Measurements from ENCODE around the gene MS4A4E. TPM values are rescaled to one million over a fixed set of nuclear protein-coding genes. Genes with fewer than 3 reads are reported as not detected.
"Not testable (repeated sequence)": the region's sequence is repeated elsewhere in the genome, so short reads cannot be mapped to it uniquely, and the experiment has no call there.

Gene MS4A4E
- total RNA-seq: not detected

DNA sequence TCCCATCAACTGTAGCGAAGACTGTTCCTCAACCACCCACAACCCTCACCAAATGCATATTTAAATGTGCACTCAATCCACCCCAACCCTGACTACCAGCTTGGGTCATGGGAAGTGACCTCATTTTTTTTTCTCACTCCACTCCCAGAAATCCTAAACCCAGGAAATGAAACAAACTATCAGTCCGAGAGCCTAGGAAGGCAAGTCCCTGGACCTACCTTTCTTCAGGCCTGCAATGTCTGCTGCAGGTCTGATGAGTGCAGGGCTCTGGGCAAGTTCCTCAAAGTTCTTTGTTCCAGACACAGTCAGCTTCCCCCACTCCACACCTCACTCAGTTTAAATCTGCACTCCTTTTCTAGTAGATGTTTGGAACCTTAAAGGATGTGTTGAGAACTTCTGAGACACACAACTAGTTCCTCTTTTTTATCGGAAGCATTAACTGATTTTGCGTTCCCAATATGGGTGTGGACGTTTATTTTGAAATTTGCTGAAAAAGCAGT is at the start of gene MS4A4E:
Gene MS4A4E (minus strand): TSS at position 398 of the 500 bp plus-strand sequence. CDS start 13,082 bp downstream, outside the sequence.
- Mint-ChIP-seq H3K27ac (no peak within 1 kb of the TSS), H3K4me3 (no peak within 1 kb of the TSS), H3K4me1 (ENCODE audit: low read depth) (no peaks in the 10 kb centered on the region), H3K27me3 (ENCODE audit: low read depth) (peaks cover 16% of the 10 kb centered on the region), H3K36me3 (ENCODE audit: low read depth) (no peaks in the 10 kb centered on the region), H3K9me3 (no peaks in the 10 kb centered on the region)
- CTCF ChIA-PET: no interaction called here
- intact Hi-C loops (cut with micrococcal nuclease): no loop called here
- no peak for DNase-seq

DNA sequence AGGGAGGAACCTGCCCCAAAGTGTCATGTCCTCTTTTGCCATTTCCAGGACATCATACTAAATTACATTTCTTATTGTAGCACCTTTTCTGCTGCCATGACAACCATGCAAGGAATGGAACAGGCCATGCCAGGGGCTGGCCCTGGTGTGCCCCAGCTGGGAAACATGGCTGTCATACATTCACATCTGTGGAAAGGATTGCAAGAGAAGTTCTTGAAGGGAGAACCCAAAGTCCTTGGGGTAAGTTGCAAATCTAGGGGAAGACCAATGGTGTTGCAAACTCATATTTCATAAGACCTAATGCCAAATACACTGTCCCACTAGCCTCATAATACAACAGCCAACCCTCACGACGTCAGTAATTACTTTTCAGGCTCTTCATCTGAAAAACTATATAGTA is 49.2 kb upstream of the MS4A4E start:
- H3K9me3 Mint-ChIP-seq: peaks cover 2% of the 10 kb centered on the region
- intact Hi-C loops (cut with micrococcal nuclease): no loop called here
- H3K27ac Mint-ChIP-seq: no peak overlapping the region
- CTCF ChIA-PET: no interaction called here
- no peaks in the 10 kb centered on the region for H3K4me1 Mint-ChIP-seq (ENCODE audit: low read depth)
- no peaks in the 10 kb centered on the region for H3K36me3 Mint-ChIP-seq (ENCODE audit: low read depth)
- no peak overlapping the region for H3K4me3 Mint-ChIP-seq
- H3K27me3 Mint-ChIP-seq (ENCODE audit: low read depth): peaks cover 17% of the 10 kb centered on the region
- no peak for DNase-seq

DNA sequence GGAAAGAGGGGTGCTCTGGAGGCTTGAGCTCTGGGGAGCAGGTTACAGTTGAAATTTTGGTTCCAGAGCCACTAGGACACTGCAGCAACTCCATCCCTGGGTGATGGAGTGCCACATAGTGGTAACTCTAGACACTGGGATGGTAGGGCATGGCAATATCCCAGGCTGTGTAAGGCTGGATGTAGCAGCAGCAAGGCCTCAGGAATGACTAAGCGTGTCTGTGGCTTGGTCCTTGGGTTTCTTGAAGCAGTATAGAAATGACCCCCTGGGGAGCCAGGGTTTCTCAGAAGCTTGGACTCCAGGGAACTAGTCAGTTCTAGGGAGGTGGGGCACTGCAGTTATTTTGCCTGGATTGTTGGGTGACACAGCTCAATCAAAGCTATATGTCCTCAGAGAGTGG is 45.6 kb upstream of the MS4A4E start:
- peaks cover 2% of the 10 kb centered on the region for H3K9me3 Mint-ChIP-seq

DNA sequence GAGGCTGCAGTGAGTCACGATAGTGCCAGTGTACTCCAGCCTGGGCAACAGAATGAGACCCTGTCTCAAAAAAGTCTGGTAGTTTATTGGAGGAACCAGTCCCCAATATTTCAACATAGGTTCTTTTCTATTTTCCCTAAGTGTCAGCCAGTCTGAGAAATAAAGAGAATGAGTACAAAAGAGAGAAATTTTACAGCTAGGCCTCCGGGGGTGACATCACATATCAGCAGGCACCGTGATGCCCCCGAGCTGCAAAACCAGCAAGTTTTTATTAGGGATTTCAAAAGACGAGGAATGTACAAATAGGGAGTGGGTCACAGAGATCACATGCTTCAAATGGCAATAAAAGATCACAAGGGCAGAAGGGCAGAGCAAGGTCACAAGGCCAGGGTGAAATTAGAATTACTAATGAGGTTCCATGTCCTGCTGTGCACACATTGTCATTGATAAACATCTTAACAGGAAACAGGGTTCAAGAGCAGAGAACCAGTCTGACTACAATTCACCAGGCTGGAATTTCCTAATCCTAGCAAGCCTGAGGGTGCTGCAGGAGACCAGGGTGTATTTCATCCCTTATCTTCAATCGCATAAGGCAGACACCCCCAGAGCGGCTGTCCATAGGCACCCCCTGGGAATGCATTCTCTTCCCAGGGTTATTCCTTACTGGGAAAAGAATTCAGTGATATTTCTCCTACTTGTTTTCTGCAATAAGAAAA is 42.6 kb upstream of the MS4A4E start:
- H3K9me3 Mint-ChIP-seq; H3K4me3 Mint-ChIP-seq; H3K36me3 Mint-ChIP-seq (ENCODE audit: low read depth); H3K27ac Mint-ChIP-seq; H3K4me1 Mint-ChIP-seq (ENCODE audit: low read depth); DNase-seq; H3K27me3 Mint-ChIP-seq (ENCODE audit: low read depth); intact Hi-C loops (cut with micrococcal nuclease): not testable (repeated sequence)
- CTCF ChIA-PET: interaction anchor here (0.6 kb wide), 1 partner anchor 705 kb away, joined by 3 read pairs; no protein-coding TSS in a partner anchor

More for the DNA sequence above, 45.6 kb upstream of the MS4A4E start:
- H3K4me3 Mint-ChIP-seq: no peak overlapping the region
- H3K4me1 Mint-ChIP-seq (ENCODE audit: low read depth): no peaks in the 10 kb centered on the region
- CTCF ChIA-PET: interaction anchor here (1.4 kb wide), 1 partner anchor 24 kb away, joined by 3 read pairs; no protein-coding TSS in a partner anchor
- DNase-seq: no peak
- intact Hi-C loops (cut with micrococcal nuclease): no loop called here
- H3K27me3 Mint-ChIP-seq (ENCODE audit: low read depth): peaks cover 15% of the 10 kb centered on the region
- H3K36me3 Mint-ChIP-seq (ENCODE audit: low read depth): no peaks in the 10 kb centered on the region
- H3K27ac Mint-ChIP-seq: no peak overlapping the region

DNA sequence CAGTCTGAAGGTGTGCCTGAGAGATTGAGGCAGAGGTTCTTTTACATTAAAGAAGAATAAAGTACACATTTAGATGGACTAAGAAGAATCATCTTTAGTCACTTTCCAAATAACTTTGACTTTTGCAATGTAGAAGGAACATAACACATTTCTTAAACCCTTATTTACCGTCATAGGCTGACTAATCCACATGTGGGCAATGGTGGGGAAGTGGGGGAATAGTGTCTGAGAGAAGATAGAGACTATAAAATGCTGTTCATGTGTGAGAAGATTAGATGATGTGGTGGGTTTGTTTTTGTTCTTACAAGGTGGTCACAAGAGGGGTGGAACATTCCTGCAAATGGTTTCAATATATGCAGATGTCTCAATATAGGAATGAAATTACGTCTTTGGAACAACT is 39.3 kb upstream of the MS4A4E start:
- Mint-ChIP-seq H3K36me3 (ENCODE audit: low read depth) (no peaks in the 10 kb centered on the region), H3K4me3 (no peak overlapping the region), H3K4me1 (ENCODE audit: low read depth) (no peaks in the 10 kb centered on the region), H3K27me3 (ENCODE audit: low read depth) (peaks cover 10% of the 10 kb centered on the region), H3K27ac (no peak overlapping the region), H3K9me3 (no peaks in the 10 kb centered on the region)
- intact Hi-C loops (cut with micrococcal nuclease): no loop called here
- CTCF ChIA-PET: no interaction called here
- no peak for DNase-seq

DNA sequence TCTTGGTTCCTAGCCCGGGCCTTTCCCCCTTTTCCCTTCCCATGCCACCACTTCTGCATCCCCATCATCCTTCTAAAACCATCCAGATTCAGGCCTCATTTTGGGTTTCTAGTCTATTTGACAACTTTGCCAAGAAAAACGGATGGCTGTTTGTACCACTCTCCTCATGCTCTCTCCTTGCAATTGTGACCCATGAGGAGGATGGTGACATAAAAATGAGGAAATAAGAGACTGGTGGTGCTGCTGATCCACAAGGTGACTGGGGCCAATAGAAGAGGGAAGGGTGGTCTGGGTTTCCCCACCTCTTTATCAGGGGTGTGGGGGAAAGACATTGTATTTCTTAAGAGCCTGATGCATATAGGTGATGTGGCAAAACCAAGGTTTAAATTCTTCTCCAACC is 38.5 kb upstream of the MS4A4E start:
- DNase-seq: no peak
- H3K9me3 Mint-ChIP-seq: no peaks in the 10 kb centered on the region
- CTCF ChIA-PET: no interaction called here
- H3K36me3 Mint-ChIP-seq (ENCODE audit: low read depth): no peaks in the 10 kb centered on the region
- H3K4me1 Mint-ChIP-seq (ENCODE audit: low read depth): no peaks in the 10 kb centered on the region
- intact Hi-C loops (cut with micrococcal nuclease): no loop called here
- H3K27ac Mint-ChIP-seq: no peak overlapping the region
- H3K27me3 Mint-ChIP-seq (ENCODE audit: low read depth): peaks cover 13% of the 10 kb centered on the region
- H3K4me3 Mint-ChIP-seq: no peak overlapping the region

DNA sequence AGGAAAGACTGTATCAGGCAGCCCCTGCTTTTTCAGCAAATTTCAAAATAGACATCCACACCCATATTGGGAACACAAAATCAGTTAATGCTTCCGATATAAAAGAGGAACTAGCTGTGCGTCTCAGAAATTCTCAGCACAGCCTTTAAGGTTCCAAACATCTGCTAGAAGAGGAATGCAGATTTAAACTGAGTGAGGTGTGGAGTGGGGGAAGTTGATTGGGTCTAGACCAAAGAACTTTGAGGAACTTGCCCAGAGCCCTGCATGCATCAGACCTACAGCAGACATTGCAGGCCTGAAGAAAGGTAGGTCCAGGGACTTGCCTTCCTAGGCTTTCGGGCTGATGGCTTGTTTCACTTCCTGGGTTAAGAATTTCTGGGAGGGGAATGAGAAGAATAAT is 37.5 kb upstream of the MS4A4E start, which contains the start of gene MS4A4A:
Gene MS4A4A (plus strand): TSS at position 255 of the 400 bp plus-strand sequence. CDS start 10 bp downstream, at position 265.
- CTCF ChIA-PET: no interaction called here
- Mint-ChIP-seq H3K27ac (no peak within 1 kb of the TSS), H3K4me1 (ENCODE audit: low read depth) (no peaks in the 10 kb centered on the region)

DNA sequence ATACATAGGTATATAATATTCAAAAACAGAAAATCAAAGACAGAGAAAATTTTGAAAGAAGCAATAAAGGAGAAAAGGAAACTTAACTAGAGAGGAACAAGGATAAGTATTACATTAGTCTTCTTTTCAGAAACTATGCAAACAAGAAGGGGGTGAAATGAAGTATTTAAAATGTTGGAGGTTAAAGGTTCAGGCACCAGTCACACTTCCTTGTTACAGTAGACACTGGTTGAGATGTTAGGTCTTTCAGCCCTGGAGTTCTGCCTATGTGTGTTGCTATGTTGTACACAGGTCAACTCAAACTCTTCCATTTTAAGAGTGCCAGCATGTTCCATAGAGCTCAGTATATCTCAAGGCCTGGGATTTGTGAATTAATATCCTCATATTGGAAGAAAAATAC is 31.5 kb upstream of the MS4A4E start:
- Mint-ChIP-seq H3K4me3 (no peak overlapping the region), H3K27ac (no peak overlapping the region), H3K27me3 (ENCODE audit: low read depth) (peaks cover 34% of the 10 kb centered on the region), H3K36me3 (ENCODE audit: low read depth) (no peaks in the 10 kb centered on the region), H3K9me3 (no peaks in the 10 kb centered on the region), H3K4me1 (ENCODE audit: low read depth) (no peaks in the 10 kb centered on the region)
- intact Hi-C loops (cut with micrococcal nuclease): no loop called here
- CTCF ChIA-PET: interaction anchor here (1.2 to 1.3 kb wide), 2 partner anchors 8 to 10 kb away, joined by 3 read pairs; no protein-coding TSS in a partner anchor
- DNase-seq: no peak

More for the DNA sequence above, 37.5 kb upstream of the MS4A4E start, which contains the start of gene MS4A4A:
- Mint-ChIP-seq H3K4me3 (no peak within 1 kb of the TSS), H3K27me3 (ENCODE audit: low read depth) (peaks cover 13% of the 10 kb centered on the region), H3K9me3 (no peaks in the 10 kb centered on the region), H3K36me3 (ENCODE audit: low read depth) (no peaks in the 10 kb centered on the region)
- DNase-seq: no peak
- intact Hi-C loops (cut with micrococcal nuclease): no loop called here

DNA sequence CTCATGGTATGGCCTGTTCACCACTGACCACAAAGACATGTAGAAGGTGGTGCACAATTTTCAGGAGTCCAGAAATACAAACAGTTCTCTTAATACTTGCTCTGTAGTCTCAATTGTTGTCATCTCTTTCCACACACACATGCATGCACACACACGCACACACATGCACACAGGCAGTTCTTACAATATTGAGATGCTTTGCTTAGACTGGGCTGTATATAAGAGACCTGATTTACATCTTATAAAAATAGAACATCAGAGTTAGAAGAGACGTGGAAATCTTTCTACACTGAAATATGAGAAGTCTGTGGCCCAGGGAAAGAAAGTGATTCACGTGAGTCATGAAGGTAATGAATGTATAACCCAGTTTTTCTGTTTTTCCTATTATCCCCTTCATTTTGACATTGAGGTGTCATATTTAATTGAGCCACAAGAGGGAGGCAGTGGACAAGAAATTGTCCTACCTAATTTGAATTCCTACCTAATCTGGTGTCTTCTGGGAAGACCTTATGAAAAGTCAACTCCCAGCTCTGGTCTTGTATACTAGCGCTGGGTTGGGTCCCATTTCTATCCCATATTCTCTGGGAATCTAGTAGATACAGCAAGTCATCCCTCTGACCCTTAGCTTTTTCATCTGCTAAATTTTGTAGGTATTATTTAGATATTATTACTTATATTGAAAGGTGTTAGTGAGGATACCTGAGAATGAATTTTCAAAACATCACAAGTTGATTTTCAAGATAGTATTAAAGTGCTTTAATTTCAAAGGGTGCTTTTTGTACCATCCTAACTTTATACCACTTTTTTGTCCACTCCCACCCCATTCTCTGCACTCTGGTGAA is 22.7 kb upstream of the MS4A4E start:
- peak; percentile 27 for DNase-seq
- Mint-ChIP-seq H3K4me3 (no peak overlapping the region), H3K27me3 (ENCODE audit: low read depth) (peaks cover 8% of the 10 kb centered on the region), H3K36me3 (ENCODE audit: low read depth) (no peaks in the 10 kb centered on the region), H3K4me1 (ENCODE audit: low read depth) (no peaks in the 10 kb centered on the region), H3K9me3 (peaks cover 4% of the 10 kb centered on the region), H3K27ac (no peak overlapping the region)
- CTCF ChIA-PET: interaction anchor here (0.5 to 2.0 kb wide), 18 partner anchors 10 to 497 kb away, joined by 3 to 13 read pairs (median 3); no protein-coding TSS in a partner anchor
- intact Hi-C loops (cut with micrococcal nuclease): loop anchor here (1.0 to 5.0 kb wide), 6 partner anchors 80 to 491 kb away; partner anchors contain the start of gene MS4A15

DNA sequence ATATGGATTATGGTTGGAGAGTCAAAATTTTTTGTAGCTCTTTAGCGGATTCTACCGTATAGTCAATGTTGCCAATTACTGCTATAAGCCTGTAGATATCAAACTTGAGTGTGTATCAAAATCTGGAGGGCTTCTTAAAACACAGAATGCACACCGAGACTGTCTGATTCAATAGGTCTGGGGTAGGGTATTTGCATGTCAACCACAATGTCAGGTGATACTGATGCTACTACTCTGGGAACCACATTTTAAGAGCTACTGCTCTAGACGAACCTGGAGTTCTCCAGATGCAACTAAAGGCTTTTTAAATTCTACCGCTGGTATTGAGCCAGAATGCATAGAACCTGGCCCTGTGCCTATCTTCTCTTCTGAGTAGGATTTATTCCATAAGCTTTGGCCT is 21.7 kb upstream of the MS4A4E start:
- intact Hi-C loops (cut with micrococcal nuclease): loop anchor here (1.0 to 5.0 kb wide), 6 partner anchors 81 to 492 kb away; partner anchors contain the start of gene MS4A15
- Mint-ChIP-seq H3K4me1 (ENCODE audit: low read depth) (no peaks in the 10 kb centered on the region), H3K4me3 (no peak overlapping the region), H3K27me3 (ENCODE audit: low read depth) (peaks cover 8% of the 10 kb centered on the region), H3K27ac (no peak overlapping the region), H3K9me3 (peaks cover 4% of the 10 kb centered on the region), H3K36me3 (ENCODE audit: low read depth) (no peaks in the 10 kb centered on the region)
- DNase-seq: no peak
- CTCF ChIA-PET: interaction anchor here (0.6 to 2.0 kb wide), 11 partner anchors 10 to 498 kb away, joined by 3 to 13 read pairs (median 3); no protein-coding TSS in a partner anchor

DNA sequence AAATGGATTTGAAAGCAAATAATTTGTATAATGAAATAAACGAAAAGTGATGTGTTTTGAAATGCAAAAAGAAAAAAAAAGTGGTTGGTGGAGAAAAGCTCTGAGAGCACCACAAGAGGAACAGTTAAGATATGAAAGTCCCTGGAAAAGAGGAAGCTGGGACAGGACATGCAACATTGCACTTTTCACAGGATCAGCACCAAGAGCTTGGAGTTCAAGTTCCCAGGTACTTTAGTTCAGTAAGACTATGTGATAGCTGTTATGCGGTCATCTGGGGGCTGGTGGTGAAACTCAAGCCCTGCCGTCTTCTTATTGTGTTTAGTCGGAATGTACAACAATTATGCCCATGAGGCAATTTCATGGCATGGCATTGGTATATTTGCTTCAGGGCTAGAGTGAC is 20.5 kb upstream of the MS4A4E start:
- Mint-ChIP-seq H3K27me3 (ENCODE audit: low read depth) (peaks cover 8% of the 10 kb centered on the region), H3K4me1 (ENCODE audit: low read depth) (no peaks in the 10 kb centered on the region), H3K9me3 (peaks cover 4% of the 10 kb centered on the region), H3K36me3 (ENCODE audit: low read depth) (no peaks in the 10 kb centered on the region), H3K4me3 (no peak overlapping the region), H3K27ac (no peak overlapping the region)
- intact Hi-C loops (cut with micrococcal nuclease): no loop called here
- CTCF ChIA-PET: no interaction called here
- no peak for DNase-seq

DNA sequence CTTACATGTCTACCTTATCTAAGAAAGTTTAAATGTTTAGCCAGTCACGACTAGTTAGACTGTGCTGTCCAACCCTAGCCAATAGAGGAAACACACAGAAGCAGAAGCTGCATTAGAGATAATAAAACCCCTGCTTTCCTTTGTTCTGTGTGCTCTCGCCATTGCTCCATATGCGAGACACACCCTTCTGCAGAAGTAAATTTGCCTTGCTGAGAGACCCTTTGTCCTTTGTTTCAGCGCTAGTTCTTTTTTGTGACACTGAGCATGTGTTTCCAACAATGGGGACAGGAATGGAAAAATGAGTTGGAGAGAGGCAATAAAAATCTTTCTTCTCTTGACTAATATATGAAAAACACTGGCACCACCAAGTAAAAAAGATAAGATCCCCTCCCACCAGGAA is 18.1 kb upstream of the MS4A4E start:
- no peaks in the 10 kb centered on the region for H3K4me1 Mint-ChIP-seq (ENCODE audit: low read depth)
- no peak overlapping the region for H3K27ac Mint-ChIP-seq
- H3K9me3 Mint-ChIP-seq: peaks cover 4% of the 10 kb centered on the region
- no peak for DNase-seq
- no peaks in the 10 kb centered on the region for H3K36me3 Mint-ChIP-seq (ENCODE audit: low read depth)
- H3K27me3 Mint-ChIP-seq (ENCODE audit: low read depth): peaks cover 6% of the 10 kb centered on the region
- intact Hi-C loops (cut with micrococcal nuclease): no loop called here
- no peak overlapping the region for H3K4me3 Mint-ChIP-seq
- CTCF ChIA-PET: no interaction called here
